GM12801 (cell line): Measurements from ENCODE around the gene BTC.

ENCODE experiments used
- TF ChIP-seq, protein P1 (sequence below): IDR thresholded peaks from one replicate; pipeline ENCODE4 v1.5.1; 2011; ENCODE audit warnings: control low read depth; ENCODE audit not compliant: insufficient read length; ENCODE audit errors: extremely low read depth

Gene BTC

GRCh38 chr4:74772783-74773182 is 21.5 kb downstream of the BTC start:
- TF ChIP-seq, protein P1, sequence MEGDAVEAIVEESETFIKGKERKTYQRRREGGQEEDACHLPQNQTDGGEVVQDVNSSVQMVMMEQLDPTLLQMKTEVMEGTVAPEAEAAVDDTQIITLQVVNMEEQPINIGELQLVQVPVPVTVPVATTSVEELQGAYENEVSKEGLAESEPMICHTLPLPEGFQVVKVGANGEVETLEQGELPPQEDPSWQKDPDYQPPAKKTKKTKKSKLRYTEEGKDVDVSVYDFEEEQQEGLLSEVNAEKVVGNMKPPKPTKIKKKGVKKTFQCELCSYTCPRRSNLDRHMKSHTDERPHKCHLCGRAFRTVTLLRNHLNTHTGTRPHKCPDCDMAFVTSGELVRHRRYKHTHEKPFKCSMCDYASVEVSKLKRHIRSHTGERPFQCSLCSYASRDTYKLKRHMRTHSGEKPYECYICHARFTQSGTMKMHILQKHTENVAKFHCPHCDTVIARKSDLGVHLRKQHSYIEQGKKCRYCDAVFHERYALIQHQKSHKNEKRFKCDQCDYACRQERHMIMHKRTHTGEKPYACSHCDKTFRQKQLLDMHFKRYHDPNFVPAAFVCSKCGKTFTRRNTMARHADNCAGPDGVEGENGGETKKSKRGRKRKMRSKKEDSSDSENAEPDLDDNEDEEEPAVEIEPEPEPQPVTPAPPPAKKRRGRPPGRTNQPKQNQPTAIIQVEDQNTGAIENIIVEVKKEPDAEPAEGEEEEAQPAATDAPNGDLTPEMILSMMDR: no peak

DNA sequence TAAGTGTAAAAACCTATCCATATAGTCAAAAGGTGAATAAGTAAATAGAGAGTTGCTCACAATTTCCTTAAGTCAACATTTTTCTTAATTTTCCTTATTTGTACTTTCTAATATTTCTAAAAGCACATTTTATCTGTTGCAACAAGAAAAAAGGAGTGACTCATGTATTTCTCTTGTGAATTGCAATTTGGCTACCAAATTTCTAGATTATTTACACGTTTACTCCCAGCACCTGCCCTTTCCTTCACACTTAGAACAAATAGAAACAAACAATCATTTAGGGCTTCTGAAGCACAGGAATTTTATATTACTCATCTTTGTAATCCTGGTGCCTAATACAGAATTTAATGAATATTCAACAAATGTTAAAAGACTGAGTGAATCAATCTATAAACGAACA is 22.2 kb downstream of the BTC start:
- TF ChIP-seq, protein P1: no peak

DNA sequence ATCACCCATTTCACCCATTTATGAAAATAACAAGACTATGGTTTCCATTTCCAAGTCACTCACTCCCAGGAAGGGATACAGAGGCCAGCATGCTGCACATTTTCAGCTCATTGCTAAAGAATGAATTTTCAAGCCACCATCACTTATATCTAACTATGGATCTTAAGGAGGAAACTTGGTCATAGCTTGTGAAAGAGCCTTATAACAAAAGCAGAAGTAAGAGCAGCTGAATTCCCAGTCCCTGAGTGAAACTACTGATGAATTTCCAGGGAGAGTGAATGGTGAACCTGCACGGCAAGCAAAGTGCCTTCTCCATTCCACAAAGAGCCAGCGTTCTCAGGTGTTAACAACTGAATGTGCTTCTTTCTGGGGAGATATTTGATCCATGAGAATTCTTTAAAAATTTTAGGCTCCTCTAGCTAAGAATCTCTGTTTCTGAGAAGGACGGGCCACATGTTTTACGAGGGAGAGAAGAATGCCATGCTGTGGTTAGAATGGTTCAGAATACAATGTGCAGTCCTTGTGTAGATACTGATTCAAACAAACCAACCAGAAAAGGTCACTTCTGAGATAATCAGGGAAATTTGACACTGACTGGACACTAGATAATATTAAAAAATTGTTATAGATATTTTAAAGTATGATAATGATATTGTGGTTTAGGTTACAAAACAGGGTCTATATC is 24.0 kb downstream of the BTC start:
- TF ChIP-seq, protein P1: no peak

DNA sequence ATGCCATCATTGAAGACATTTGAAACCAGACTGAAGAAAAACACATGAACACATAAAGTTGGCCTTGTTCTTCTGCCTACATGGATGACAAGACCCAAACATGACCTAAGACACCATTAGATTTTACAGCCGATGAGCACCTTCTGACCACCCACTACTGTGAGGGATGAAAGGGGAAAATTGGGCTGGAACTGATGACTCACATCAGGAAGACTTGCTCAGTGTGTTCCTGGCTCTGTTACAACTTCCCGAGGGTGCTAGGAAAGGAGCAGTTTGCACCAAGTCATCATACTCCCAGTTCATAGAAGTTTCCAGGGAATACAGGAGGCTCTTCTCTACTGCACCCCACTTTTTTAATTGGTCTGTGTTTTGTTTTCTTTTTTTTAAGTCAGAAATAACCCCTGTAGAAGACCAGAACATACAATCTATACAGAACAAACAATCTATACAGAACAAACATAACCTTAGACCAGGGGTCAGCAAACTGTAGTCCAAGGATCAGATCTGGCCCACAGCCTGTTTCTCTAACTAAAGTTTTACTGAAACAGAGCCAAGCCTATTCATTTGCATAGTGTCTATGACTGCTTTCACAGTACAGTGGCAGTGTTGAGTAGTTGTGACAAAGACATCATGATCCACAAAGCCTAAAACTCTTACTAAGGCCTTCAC is 25.3 kb downstream of the BTC start:
- TF ChIP-seq, protein P1: no peak

DNA sequence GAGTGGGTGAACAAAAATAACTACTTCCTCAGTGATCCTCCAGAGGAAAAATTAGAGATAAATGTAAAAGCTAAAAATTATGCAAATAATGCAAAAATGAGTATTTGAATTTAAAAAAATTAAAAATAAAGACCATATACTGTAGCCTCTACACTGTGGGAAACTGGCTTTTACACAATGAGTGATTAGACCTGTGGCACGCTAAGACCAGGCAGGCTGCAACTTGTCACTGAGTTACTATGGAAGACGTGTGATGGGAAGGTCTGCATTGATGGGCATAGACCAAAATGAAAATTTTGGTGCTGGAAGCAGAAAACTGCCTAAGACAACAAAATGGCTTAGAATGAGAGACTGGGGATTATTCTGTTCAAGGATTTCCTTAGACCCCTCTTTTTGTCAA is 30.2 kb downstream of the BTC start:
- TF ChIP-seq, protein P1: no peak

- TF ChIP-seq, protein P1: no peak
Observed at GRCh38 chr4:74758551-74759145, 35.7 kb downstream of the BTC start.

GRCh38 chr4:74757136-74757535 is 37.2 kb downstream of the BTC start:
- TF ChIP-seq, protein P1: no peak
